ENCODE data around the gene MAP7. TPM values are rescaled to one million over a fixed set of nuclear protein-coding genes. Genes with fewer than 3 reads are reported as not detected.

Gene MAP7
- polyA plus RNA-seq, 1 donor from 2014 or later, result 5.1 TPM

DNA sequence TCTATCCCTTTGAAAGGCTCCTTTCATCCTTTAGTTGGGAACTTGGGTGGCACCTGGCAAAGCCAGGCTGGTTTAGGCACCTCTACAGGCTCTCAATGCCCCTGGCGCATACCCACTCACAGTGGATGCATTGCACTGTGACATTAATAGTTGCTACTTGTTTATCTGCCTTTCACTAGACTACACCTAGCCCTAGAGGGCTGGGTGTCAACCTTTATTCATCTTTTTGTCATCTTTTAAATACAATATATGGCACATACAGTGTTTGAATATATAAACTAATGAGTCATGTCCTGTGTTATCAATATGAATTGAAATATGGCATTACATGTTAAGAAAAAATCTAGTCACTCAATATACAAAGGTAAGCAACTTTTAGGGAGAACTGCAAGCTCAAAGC lies 140.6 kb downstream of the MAP7 start:
- Histone ChIP-seq H2AFZ (ENCODE audit: low read depth, low read length) (no peak overlapping the region), H3K9me2 (ENCODE audit: insufficient read depth, low read length) (no peaks in the 10 kb centered on the region), H3K4me3 (ENCODE audit: low read length) (no peak overlapping the region), H3K27ac (ENCODE audit: low read length) (no peak overlapping the region), H3F3A (ENCODE audit: insufficient read depth, low read length, poor library complexity, severe bottlenecking) (no peaks in the 10 kb centered on the region), H3K4me2 (ENCODE audit: low read length) (no peak overlapping the region), H3K79me2 (replicated peaks; ENCODE audit: insufficient read depth, low read length) (no peaks in the 10 kb centered on the region), H3K9ac (ENCODE audit: low read length) (no peak overlapping the region), H3K9me3 (ENCODE audit: low read length) (no peaks in the 10 kb centered on the region), H3K27me3 (ENCODE audit: insufficient read depth, low read depth, low read length) (no peaks in the 10 kb centered on the region), H4K20me1 (ENCODE audit: insufficient read depth) (no peaks in the 10 kb centered on the region), H3K36me3 (ENCODE audit: insufficient read depth, low read length) (no peaks in the 10 kb centered on the region)
- TF ChIP-seq EZH2 (IDR thresholded peaks at IDR 0.05; ENCODE audit: borderline replicate concordance, insufficient read depth, low read length, poor library complexity, severe bottlenecking), result no peak
- TF ChIP-seq, protein P1, sequence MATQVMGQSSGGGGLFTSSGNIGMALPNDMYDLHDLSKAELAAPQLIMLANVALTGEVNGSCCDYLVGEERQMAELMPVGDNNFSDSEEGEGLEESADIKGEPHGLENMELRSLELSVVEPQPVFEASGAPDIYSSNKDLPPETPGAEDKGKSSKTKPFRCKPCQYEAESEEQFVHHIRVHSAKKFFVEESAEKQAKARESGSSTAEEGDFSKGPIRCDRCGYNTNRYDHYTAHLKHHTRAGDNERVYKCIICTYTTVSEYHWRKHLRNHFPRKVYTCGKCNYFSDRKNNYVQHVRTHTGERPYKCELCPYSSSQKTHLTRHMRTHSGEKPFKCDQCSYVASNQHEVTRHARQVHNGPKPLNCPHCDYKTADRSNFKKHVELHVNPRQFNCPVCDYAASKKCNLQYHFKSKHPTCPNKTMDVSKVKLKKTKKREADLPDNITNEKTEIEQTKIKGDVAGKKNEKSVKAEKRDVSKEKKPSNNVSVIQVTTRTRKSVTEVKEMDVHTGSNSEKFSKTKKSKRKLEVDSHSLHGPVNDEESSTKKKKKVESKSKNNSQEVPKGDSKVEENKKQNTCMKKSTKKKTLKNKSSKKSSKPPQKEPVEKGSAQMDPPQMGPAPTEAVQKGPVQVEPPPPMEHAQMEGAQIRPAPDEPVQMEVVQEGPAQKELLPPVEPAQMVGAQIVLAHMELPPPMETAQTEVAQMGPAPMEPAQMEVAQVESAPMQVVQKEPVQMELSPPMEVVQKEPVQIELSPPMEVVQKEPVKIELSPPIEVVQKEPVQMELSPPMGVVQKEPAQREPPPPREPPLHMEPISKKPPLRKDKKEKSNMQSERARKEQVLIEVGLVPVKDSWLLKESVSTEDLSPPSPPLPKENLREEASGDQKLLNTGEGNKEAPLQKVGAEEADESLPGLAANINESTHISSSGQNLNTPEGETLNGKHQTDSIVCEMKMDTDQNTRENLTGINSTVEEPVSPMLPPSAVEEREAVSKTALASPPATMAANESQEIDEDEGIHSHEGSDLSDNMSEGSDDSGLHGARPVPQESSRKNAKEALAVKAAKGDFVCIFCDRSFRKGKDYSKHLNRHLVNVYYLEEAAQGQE (IDR thresholded peaks at IDR 0.05; ENCODE audit: borderline replicate concordance), result no peak
- TF ChIP-seq, protein P2, sequence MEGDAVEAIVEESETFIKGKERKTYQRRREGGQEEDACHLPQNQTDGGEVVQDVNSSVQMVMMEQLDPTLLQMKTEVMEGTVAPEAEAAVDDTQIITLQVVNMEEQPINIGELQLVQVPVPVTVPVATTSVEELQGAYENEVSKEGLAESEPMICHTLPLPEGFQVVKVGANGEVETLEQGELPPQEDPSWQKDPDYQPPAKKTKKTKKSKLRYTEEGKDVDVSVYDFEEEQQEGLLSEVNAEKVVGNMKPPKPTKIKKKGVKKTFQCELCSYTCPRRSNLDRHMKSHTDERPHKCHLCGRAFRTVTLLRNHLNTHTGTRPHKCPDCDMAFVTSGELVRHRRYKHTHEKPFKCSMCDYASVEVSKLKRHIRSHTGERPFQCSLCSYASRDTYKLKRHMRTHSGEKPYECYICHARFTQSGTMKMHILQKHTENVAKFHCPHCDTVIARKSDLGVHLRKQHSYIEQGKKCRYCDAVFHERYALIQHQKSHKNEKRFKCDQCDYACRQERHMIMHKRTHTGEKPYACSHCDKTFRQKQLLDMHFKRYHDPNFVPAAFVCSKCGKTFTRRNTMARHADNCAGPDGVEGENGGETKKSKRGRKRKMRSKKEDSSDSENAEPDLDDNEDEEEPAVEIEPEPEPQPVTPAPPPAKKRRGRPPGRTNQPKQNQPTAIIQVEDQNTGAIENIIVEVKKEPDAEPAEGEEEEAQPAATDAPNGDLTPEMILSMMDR (IDR thresholded peaks at IDR 0.05; ENCODE audit: poor library complexity, severe bottlenecking), result no peak
- no peak for TF ChIP-seq RAD21 (conservative IDR thresholded peaks at IDR 0.05)
- no peak for TF ChIP-seq POLR2AphosphoS5 (IDR thresholded peaks at IDR 0.05)
- no peak for TF ChIP-seq SMC3 (conservative IDR thresholded peaks at IDR 0.05; ENCODE audit: poor library complexity)
- TF ChIP-seq MXI1 (conservative IDR thresholded peaks at IDR 0.05; ENCODE audit: poor library complexity, severe bottlenecking), result no peak
- no peak for TF ChIP-seq EP300 (conservative IDR thresholded peaks at IDR 0.05; ENCODE audit: poor library complexity, severe bottlenecking)
- TF ChIP-seq TAF1 (IDR thresholded peaks at IDR 0.05; ENCODE audit: low read depth), result no peak

DNA sequence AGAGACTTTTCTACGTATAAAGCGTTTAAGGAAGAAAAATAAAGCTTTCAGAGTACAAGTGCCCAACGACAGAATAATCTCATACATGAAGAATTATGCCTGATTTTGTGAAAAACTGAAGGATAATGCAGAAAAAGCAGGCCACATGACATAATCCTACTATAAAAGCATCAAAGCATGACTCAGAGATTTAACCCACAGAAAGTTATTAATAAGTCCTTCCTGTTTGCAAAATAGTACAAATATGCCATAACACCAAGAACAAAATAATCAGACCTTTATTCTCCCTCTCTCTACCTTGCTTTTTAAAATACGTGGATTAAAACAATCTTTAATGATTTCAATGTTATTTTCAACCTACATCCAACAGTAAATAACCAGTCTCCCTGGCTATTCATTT lies 142.0 kb downstream of the MAP7 start:
- TF ChIP-seq TAF1 (IDR thresholded peaks at IDR 0.05; ENCODE audit: low read depth) (no peak), EP300 (conservative IDR thresholded peaks at IDR 0.05; ENCODE audit: poor library complexity, severe bottlenecking) (no peak), EZH2 (IDR thresholded peaks at IDR 0.05; ENCODE audit: borderline replicate concordance, insufficient read depth, low read length, poor library complexity, severe bottlenecking) (no peak), SMC3 (conservative IDR thresholded peaks at IDR 0.05; ENCODE audit: poor library complexity) (no peak)
- Histone ChIP-seq H3K9me2 (ENCODE audit: insufficient read depth, low read length) (no peaks in the 10 kb centered on the region), H3K27ac (ENCODE audit: low read length) (no peak overlapping the region), H3K79me2 (replicated peaks; ENCODE audit: insufficient read depth, low read length) (no peaks in the 10 kb centered on the region), H4K20me1 (ENCODE audit: insufficient read depth) (no peaks in the 10 kb centered on the region), H3F3A (ENCODE audit: insufficient read depth, low read length, poor library complexity, severe bottlenecking) (no peaks in the 10 kb centered on the region), H3K4me3 (ENCODE audit: low read length) (no peak overlapping the region), H3K4me2 (ENCODE audit: low read length) (no peak overlapping the region), H3K9ac (ENCODE audit: low read length) (no peak overlapping the region), H3K27me3 (ENCODE audit: insufficient read depth, low read depth, low read length) (no peaks in the 10 kb centered on the region), H3K36me3 (ENCODE audit: insufficient read depth, low read length) (no peaks in the 10 kb centered on the region), H3K9me3 (ENCODE audit: low read length) (no peaks in the 10 kb centered on the region), H2AFZ (ENCODE audit: low read depth, low read length) (no peak overlapping the region)

Data from neural cell (in vitro differentiated cells).